HG02678 (cell line): ENCODE measurements around the gene WFDC12.

Experiments used
- ATAC-seq: cut with Tn5 transposase; IDR thresholded peaks from one replicate; pipeline ENCODE4 v1.9.1; 2021; ENCODE audit warnings: mild to moderate bottlenecking, moderate library complexity; ENCODE audit not compliant: unreplicated experiment

The WFDC12 gene

DNA sequence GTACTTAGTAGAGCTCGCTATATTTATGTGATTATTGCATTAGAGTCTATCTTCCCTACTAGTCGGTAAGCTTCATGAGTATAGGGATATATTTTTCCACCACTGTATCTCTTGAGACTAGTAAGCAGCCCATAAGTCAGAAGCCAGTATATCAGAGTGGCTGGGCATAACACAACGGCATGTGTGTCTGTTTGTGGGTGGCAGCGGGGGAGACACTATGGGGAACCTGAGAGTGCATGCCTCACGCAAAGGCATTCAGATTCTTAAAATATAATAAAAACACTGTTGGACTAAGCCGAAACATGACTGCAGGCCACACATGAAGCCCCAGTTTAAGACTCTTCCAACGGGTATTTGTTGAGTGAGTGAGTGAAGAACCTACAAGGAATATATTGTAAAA is 31.4 kb downstream of the WFDC12 start:
- no peak for ATAC-seq

DNA sequence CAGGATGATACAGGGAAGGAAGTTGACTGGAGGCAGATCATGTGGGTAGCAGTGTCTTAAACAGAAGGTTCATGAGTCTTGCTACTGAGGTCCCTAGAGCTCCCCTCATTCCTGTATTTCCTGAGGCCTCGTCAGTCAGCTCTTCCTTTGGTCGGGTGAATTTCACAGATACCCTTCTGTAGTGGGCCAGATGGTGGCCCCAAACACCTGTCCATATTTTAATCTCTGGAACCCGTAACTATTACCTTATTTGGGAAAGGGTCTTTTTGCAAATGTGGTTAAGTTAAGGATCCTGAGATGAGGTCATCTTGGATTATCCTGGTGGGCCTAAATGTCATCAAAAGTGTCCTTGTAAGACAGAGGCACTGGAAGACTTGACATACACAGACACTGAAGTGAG is 32.9 kb downstream of the WFDC12 start:
- ATAC-seq: no peak

DNA sequence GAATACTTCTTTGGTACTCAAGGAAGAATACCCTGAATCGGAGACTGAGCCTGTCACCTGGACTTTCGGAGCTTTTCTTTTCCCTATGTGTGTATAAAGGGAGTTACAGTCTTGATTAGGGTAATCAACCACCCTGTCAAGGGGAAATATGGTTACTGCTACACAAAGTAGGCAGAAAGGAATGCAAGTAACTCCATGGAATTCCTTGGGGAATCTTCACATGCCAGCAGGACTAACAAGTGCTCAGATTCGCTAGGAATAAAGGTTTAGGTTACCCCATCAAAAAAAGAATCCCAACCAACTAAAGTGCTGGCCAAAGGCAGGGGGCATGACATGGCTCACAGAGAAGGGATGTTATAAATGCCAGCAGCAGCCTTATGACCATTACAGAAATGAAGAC is 33.8 kb downstream of the WFDC12 start:
- no peak for ATAC-seq

DNA sequence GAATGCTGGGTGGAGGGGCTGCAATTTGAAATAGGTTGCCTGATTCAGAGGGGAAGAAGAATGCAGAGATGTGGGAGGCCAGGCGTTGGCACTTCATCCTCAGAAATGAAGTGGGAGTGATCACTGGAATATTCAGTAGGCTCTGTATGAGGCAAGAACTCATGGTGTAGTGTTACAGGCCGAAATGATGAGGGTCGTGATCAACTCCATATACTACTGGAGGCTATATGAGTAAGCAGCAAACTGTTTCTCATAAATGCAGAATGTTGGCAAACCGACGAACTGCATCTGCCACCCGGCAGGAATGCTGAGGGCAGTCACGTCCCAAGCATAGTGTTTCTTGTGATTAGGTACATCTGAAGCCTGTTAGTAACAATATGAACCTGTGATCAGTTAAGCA is 36.0 kb downstream of the WFDC12 start:
- ATAC-seq: no peak

DNA sequence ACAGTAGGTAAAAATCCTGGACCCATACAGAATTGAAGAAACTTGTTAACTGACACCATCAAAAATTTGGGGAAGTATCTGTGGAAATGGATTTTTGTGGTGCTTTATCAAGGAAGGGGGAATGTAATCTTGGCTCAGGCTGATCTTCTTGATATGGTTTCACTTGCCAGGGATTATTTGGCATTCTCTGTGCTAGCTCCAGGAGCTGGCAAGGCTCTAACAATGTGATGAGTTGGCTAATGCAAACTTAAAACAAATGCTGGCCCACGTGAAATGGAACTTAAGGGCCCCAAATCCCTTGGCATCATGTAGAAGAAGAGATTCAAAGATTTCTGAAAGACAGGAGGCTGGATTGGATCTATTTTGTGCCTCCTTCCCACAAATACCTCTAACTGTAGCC is 36.5 kb downstream of the WFDC12 start:
- no peak for ATAC-seq

DNA sequence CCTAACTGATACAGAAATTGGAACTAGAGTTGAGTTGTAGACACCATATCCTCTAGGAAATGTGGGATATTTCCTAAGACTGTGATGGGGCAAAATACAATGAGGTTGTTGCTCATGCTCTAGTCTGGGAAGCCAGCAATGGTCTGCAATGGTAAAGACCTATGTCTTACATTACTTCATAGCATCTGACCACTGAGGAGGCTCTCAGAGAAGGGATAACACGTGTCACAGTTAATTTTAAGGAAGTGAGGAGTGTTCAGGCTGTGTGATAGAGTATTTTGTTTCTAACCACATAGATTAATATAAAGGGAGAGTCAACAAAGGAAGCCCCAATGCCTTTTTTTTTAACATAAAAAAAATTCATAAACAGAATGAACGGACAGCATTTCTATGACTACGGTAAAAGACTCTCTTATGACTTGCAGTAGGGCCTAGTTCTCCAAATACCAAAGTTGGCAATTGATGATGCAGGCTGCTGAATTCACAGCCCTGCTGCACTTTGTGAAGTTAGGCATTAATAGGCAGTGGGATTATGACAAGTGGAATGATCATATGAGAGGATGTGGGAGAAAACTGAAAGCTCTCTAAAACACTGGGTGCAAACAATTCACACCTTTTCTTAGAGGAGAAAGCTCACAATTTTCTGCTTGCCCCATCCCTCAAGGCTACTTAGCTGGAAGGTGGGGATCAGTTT is 37.0 kb downstream of the WFDC12 start:
- no peak for ATAC-seq

DNA sequence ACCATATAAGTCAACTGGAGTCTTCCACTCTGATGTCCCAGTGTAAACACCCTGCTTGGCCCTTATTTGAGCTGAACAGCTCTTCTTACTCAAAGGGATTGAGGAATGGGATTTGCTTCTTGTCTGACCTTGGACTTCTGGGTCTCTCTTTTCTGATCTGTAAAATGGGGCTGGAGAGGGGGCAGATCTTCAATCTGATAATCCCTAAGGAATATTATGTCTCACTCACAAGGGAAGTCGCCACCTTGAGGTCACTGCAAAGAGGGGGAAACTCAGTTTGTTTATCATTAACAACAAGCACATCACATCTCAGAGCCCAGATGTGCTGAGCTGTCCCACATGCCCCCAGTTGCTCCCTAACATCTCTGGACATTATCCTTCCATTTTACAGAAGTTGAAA is 38.4 kb downstream of the WFDC12 start:
- no peak for ATAC-seq

DNA sequence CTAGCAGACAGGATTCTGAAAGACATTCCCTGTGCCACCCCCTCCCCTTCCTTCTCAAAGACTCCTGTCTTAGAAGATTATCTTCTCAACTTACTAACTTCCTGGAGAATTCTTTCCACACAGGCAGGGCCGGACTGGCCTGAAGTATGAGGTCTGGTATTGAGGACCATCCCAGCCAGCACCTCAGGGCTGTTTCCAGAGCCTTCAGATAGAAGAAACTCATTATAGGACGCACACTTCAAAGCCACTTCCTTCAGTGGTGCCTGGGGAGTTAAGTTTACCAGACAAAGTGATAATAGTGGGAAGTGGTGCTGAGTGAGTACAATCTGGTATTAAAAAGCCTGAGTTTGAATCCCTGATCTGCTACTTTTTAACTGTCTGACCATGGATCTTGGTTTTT is 39.0 kb downstream of the WFDC12 start:
- no peak for ATAC-seq

DNA sequence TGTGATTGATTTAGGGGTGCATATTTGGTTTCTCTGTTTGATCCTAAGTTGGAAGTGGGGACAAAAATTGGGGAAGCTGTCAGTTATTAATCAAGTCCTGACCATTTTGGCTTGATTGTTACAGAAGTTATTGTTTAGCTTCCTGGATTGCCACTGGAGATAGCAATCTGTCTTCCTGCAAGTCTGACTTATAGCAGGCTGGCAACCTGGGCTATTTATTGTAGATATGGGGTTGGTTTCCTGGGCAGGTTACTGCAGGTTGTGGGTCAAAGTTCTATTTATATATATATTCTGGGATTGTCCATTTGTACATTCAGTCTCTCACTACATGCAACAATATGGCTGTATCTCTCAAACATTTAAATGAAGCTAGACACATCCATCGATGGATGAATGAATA is 41.1 kb downstream of the WFDC12 start:
- ATAC-seq: no peak

DNA sequence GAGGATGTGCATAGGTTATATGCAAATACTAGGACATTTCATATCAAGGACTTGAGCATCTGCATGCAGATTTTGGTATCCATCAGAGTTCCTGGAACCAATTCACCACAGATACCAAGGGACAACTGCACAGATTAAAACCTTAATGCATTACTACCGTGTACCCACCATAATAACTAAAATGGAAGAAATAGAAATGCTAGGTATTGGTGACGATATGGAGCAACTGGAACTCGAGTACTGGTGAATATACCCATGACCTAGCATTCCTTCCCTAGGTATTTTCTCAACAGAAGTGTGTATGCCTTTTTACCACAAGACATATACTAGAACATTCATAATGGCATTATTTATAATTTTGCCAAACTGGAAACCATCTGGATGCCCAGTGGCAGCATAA is 41.8 kb downstream of the WFDC12 start:
- no peak for ATAC-seq

DNA sequence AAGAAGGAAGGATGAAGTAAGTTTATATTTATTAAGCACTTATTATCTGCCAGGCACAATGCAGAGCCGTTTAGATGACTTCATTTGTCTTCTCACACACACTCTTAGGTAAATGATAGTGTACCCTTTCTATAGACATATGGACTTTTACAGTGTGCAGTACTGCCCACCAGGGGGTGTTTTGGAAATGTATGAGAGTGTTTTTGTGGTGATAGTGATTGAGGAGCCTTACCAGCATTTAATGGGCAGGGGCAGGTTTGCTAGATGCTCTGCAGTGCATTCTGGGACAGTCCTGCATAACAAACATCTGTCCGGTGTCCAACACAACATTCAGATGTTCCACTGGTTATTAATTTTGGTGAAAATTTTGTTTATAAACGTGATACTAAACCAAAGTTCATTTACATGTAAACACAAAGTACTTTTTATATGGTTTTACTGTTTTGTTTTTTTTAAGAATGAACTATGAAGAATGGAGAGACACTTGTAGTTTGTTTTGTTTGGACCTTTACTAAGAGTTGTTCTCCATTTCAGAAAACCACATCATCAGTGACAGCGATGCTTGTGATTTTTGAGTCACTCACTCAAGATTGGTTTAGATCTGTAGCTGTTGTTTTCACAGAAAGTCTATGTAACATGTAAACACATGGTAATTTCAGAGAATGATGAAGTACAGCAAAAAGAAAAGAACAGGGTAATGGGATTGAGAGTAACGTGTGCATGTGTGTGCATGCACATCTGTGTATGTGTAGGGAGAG is 43.2 kb downstream of the WFDC12 start:
- ATAC-seq: no peak

DNA sequence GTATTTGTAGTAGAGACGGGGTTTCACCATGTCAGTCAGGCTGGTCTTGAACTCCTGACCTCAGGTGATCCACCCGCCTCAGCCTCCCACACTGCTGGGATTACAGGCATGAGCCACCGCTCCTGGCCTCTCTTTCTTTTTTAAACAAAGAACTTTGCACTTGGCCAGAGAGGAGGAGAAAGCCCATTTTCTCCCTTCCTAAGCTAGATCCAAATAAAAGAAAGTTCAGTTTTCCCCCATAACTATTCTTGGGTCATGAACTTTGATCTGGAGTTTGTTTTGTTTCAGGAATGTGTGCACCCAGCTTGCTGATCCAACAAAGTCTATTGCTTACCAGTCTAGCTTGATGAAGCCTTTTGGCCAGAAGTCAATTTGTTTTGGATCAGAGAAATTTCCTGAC is 46.7 kb downstream of the WFDC12 start:
- ATAC-seq: no peak
